SK-N-SH (cell line): ENCODE results near the gene FBXO3. TPM values are rescaled to one million over a fixed set of nuclear protein-coding genes. Genes with fewer than 3 reads are reported as not detected.

Source experiments
- ELF1 ChIP-seq: IDR thresholded peaks from 2 replicates; pipeline ENCODE4 v1.4.0; 2012
- EP300 ChIP-seq, 2 experiments: IDR thresholded peaks; 2 replicates each; pipeline versions ENCODE4 v1.4.0 to v1.6.1; 2012; ENCODE audit warnings: borderline replicate concordance in 1 of 2, low read depth in 1 of 2, low read length in 1 of 2
- FOSL2 ChIP-seq: IDR thresholded peaks from 2 replicates; pipeline ENCODE4 v1.4.0; 2012; ENCODE audit warnings: low read depth, mild to moderate bottlenecking, moderate library complexity, borderline replicate concordance
- FOXJ3 ChIP-seq: sonication (generic); formaldehyde crosslinking; IDR thresholded peaks from 2 replicates; pipeline ENCODE4 v1.5.1; 2020; ENCODE audit warnings: mild to moderate bottlenecking, missing genetic modification reagents
- FOXM1 ChIP-seq: IDR thresholded peaks from 2 replicates; pipeline ENCODE4 v1.4.0; 2012; ENCODE audit warnings: low read depth, mild to moderate bottlenecking
- MEF2A ChIP-seq: IDR thresholded peaks from 2 replicates; pipeline ENCODE4 v1.4.0; 2012; ENCODE audit warnings: low read depth, borderline replicate concordance
- MXI1 ChIP-seq: IDR thresholded peaks from 2 replicates; pipeline ENCODE4 v1.6.1; 2012; ENCODE audit warnings: mild to moderate bottlenecking, low read depth, low read length, improper control_type of control experiment
- NFIC ChIP-seq: IDR thresholded peaks from 2 replicates; pipeline ENCODE4 v1.4.0; 2012; ENCODE audit warnings: borderline replicate concordance
- RFX5 ChIP-seq: IDR thresholded peaks from 2 replicates; pipeline ENCODE4 v1.6.1; 2012; ENCODE audit warnings: mild to moderate bottlenecking, improper control_type of control experiment, low read length
- RXRA ChIP-seq: IDR thresholded peaks from 2 replicates; pipeline ENCODE4 v1.4.0; 2012; ENCODE audit warnings: low read depth, mild to moderate bottlenecking, borderline replicate concordance
- SMC3 ChIP-seq: IDR thresholded peaks from 2 replicates; pipeline ENCODE4 v1.6.1; 2012; ENCODE audit warnings: low read depth, low read length, improper control_type of control experiment
- TAF1 ChIP-seq: IDR thresholded peaks from 2 replicates; pipeline ENCODE4 v1.6.1; 2012; ENCODE audit warnings: low read depth, mild to moderate bottlenecking, low read length, moderate library complexity, borderline replicate concordance
- TCF12 ChIP-seq: IDR thresholded peaks from 2 replicates; pipeline ENCODE4 v1.4.0; 2012
- polyA plus RNA-seq, 3 experiments: library from polyadenylated mRNA; depleted of rRNA; stranded (reverse); fragments of >200 nt; gene quantifications; 2 replicates each; pipeline ENCODE4 v1.2.3, GENCODE V29; 2012
- TF ChIP-seq, protein P1 (sequence below): IDR thresholded peaks from 2 replicates; pipeline ENCODE4; 2012
- TF ChIP-seq, protein P2 (sequence below): IDR thresholded peaks from 2 replicates; pipeline ENCODE4 v1.4.0; 2012; ENCODE audit warnings: low read depth, borderline replicate concordance
- TF ChIP-seq, protein P3 (sequence below): IDR thresholded peaks from 2 replicates; pipeline ENCODE4 v1.4.0; 2012; ENCODE audit warnings: low read depth
- TF ChIP-seq, protein P4 (sequence below): IDR thresholded peaks from 2 replicates; pipeline ENCODE4 v1.6.1; 2012; ENCODE audit warnings: mild to moderate bottlenecking, low read depth, low read length, moderate library complexity

The FBXO3 gene
- polyA plus RNA-seq, 1 of the 3 experiments (the other 2 are of a cell fraction): 17.9 TPM

DNA sequence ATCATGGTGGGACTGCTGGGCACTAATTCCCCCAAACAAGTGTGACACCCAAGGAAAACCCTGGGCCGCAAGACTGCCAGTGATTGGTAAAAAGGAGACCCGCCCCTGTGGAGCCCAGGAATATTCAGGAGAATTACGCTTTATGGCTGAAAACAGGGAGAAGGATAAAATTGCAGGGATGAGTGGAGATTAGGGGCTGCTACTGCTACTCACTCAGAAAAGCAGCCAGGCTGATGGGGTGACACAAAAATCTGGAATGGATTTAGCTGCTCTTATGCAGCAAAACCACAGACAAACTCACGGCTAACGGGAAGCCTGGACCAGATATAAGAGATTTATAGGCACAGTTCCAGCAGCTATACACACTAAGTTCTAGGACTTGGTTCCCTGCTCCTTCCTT lies 4.4 kb upstream of the FBXO3 start (continued):
- TF ChIP-seq MXI1 (0 out of 2 replicates have a peak, but pooled peaks have one; percentile 19), SMC3 (no peak), ELF1 (no peak), RFX5 (peak; percentile 66; the same call in 1 of the 2 replicates), FOXM1 (no peak), TCF12 (peak; percentile 55), MEF2A (no peak), EP300 (IDR thresholded peaks at IDR 0.05; ENCODE audit: borderline replicate concordance in 1 of 2, low read depth in 1 of 2, low read length in 1 of 2) (no peak), TAF1 (no peak), FOXJ3 (CRISPR knock-in tag) (no peak), NFIC (peak; percentile 74), RXRA (no peak), FOSL2 (no peak)
- TF ChIP-seq, protein P1, sequence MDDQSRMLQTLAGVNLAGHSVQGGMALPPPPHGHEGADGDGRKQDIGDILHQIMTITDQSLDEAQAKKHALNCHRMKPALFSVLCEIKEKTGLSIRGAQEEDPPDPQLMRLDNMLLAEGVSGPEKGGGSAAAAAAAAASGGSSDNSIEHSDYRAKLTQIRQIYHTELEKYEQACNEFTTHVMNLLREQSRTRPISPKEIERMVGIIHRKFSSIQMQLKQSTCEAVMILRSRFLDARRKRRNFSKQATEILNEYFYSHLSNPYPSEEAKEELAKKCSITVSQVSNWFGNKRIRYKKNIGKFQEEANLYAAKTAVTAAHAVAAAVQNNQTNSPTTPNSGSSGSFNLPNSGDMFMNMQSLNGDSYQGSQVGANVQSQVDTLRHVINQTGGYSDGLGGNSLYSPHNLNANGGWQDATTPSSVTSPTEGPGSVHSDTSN: peak; percentile 62
- TF ChIP-seq, protein P2, sequence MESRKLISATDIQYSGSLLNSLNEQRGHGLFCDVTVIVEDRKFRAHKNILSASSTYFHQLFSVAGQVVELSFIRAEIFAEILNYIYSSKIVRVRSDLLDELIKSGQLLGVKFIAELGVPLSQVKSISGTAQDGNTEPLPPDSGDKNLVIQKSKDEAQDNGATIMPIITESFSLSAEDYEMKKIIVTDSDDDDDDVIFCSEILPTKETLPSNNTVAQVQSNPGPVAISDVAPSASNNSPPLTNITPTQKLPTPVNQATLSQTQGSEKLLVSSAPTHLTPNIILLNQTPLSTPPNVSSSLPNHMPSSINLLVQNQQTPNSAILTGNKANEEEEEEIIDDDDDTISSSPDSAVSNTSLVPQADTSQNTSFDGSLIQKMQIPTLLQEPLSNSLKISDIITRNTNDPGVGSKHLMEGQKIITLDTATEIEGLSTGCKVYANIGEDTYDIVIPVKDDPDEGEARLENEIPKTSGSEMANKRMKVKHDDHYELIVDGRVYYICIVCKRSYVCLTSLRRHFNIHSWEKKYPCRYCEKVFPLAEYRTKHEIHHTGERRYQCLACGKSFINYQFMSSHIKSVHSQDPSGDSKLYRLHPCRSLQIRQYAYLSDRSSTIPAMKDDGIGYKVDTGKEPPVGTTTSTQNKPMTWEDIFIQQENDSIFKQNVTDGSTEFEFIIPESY: no peak
- TF ChIP-seq, protein P3, sequence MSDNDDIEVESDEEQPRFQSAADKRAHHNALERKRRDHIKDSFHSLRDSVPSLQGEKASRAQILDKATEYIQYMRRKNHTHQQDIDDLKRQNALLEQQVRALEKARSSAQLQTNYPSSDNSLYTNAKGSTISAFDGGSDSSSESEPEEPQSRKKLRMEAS: no peak
- TF ChIP-seq, protein P4, sequence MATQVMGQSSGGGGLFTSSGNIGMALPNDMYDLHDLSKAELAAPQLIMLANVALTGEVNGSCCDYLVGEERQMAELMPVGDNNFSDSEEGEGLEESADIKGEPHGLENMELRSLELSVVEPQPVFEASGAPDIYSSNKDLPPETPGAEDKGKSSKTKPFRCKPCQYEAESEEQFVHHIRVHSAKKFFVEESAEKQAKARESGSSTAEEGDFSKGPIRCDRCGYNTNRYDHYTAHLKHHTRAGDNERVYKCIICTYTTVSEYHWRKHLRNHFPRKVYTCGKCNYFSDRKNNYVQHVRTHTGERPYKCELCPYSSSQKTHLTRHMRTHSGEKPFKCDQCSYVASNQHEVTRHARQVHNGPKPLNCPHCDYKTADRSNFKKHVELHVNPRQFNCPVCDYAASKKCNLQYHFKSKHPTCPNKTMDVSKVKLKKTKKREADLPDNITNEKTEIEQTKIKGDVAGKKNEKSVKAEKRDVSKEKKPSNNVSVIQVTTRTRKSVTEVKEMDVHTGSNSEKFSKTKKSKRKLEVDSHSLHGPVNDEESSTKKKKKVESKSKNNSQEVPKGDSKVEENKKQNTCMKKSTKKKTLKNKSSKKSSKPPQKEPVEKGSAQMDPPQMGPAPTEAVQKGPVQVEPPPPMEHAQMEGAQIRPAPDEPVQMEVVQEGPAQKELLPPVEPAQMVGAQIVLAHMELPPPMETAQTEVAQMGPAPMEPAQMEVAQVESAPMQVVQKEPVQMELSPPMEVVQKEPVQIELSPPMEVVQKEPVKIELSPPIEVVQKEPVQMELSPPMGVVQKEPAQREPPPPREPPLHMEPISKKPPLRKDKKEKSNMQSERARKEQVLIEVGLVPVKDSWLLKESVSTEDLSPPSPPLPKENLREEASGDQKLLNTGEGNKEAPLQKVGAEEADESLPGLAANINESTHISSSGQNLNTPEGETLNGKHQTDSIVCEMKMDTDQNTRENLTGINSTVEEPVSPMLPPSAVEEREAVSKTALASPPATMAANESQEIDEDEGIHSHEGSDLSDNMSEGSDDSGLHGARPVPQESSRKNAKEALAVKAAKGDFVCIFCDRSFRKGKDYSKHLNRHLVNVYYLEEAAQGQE: no peak
